GM21447 (cell line): ENCODE data around the gene MTIF3.

Experiments used
- ATAC-seq: cut with Tn5 transposase; IDR thresholded peaks from one replicate; pipeline ENCODE4 v1.9.1; 2021; ENCODE audit not compliant: unreplicated experiment

MTIF3 gene, protein sequence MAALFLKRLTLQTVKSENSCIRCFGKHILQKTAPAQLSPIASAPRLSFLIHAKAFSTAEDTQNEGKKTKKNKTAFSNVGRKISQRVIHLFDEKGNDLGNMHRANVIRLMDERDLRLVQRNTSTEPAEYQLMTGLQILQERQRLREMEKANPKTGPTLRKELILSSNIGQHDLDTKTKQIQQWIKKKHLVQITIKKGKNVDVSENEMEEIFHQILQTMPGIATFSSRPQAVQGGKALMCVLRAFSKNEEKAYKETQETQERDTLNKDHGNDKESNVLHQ

DNA sequence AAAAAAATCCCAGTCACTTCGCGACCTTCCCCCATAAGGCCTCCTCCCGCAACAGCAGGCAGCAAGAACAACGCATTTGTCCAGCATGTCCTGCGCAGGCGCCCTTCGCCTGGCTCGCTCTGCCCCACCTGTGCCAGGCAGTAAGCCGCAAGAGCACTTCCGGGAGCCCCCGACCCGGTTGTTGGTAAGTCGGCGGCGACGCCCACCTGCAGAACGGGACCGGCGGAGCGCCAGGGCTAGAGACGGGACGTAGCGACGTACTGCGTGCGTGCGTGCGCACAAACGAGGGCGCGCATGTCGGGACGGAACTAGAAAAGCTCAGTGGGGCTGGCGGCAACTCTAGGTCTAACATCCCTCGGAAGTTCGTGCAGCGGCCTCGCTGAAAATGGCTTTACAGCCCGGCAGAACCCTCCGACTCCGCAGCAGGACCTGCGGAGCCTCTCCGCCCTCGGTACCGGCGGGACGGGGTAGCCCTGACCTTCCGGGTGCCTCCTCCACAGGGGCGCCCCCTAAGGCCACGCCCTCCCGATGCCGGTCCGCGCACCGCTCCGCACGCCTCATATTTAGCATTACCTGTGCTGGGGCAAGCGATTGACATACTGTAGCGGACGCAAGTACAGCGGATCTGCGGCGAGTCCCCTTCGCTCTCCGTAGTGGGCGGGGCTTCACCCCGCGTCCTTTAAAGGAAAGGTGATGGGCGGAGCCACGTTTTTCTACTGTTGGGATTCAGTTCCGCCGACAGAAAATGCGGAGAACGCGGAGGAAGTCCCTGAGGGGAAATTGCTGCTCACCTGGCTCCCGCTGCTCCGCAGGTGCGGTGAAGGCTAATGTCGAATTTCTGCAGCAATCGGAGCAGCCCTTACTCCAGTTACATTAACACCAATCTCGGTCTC is at the start of gene MTIF3:
Gene MTIF3 (minus strand): TSS at position 629 of the 893 bp plus-strand sequence. CDS start 10,116 bp downstream, outside the sequence.
- ATAC-seq = peak; percentile 81

DNA sequence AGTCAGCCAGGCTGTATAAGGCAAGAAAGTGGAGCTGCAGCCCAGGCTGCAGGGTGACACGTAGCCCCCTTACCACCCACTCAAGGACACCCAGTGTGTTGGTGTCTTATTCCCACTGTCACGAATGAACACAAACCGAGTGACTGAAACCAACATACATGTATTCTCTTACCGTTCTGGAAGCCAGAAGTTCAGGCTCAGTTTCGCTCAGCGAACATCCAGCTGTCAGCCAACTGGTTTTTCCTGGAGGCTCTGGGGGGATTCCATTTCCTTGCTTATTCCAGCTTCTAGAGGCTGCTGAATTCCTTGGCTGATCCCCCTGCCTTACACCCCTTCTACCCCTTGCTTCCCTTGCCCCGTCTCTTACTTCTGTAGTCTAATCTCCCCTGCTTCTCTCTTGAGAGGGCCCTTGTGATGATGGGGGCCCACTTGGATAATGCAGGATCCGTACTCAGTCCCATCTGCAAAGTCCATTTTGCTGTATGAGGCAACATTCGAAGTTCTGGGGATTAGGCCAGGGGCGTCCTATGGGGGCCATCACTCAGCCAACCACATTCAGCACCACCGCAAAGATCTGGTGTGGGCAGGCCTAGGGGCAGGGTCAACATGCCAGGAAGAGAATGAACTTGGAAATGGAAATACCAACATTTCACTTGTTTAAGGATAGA is 47.3 kb upstream of the MTIF3 start:
- ATAC-seq = no peak

DNA sequence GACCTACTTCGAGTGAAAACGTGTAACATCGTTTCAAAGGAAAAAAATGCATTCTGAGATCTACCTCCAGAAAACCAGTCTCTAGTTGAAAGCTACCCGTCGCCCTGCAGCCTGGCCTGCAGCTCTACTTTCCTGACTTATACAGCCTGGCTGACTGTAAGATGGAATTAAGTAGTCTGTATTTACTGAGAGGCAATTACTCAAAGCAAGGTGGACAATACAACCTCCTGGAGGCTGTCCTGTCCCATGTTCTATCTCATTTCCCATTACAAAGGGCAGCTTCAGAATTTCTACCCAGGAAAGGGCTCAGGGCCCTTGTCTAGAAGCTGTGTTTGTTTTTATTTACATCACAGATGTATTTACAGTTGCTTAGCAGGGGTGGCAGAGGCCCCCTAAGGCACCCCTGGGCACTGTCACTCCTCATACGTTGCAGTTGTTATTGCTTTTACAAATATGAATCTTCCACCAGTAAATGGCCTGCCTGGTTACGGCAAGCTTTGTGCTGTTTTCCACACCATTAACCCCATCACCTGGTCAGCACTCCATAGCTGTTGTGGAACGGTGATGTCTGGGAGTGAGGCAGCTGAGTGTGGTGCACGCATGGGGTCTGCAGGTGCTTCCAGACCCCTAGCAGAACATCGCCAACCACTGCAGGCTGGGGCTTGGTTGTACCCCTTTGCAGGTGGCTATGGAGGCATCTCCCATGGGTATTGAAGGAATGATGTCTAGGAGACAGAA is 46.3 kb upstream of the MTIF3 start:
- ATAC-seq = no peak

DNA sequence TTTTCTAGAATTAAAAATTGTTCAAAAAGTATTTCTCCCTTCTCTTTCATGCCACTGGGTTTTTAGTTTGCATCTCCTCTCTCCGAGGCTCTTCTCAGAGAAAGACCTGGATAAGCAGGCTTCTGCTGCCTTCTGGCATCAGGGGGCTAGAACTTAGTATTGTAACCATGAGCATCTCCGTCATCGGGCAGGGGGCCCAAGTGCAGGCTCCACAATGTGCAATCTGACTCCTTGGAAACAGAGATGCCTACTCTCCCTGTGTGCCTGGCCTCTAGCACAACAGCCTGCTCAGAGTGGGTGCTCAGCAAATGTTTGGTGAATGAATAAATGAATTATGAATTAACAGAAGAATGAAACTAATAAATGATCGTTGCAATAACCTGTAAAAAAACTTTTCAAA is 45.6 kb upstream of the MTIF3 start:
- no peak for ATAC-seq

DNA sequence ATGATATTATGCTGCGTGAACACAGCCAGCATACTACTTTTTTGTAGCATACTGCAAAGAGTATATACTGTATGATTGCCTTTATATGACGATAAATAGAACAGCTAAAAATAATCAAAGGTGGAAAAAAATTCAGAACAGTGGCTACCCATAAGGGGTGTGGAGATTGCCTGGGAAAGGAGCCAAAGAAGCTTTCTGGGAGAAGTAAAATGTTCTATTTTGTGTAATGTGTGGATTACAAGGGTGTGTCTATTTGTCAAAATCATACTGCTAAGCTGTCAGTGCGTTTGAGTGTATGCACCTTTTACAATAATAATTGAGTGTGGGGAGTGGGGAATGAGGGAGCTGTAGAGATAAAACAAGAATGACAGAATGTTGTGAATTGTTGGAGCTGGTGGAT is 45.2 kb upstream of the MTIF3 start:
- ATAC-seq = no peak

DNA sequence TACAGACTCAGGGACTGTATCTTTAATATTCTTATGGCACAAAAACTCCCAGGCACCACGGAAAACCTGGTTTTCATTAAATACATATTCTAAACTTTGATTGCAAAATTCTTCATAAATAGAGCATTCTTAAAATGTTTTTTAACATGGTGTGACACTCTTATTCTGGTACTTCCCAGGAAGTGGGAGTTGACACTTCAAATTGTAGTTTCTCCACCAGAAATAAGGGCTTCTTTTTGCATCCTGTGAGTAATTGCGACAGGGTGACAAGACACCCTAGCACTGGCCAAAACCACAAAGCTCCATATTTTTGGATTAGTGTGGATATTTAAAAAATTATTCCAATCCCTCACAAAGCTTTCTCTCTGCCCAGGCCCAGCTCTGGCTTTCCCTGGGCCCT is 43.6 kb upstream of the MTIF3 start:
- no peak for ATAC-seq

DNA sequence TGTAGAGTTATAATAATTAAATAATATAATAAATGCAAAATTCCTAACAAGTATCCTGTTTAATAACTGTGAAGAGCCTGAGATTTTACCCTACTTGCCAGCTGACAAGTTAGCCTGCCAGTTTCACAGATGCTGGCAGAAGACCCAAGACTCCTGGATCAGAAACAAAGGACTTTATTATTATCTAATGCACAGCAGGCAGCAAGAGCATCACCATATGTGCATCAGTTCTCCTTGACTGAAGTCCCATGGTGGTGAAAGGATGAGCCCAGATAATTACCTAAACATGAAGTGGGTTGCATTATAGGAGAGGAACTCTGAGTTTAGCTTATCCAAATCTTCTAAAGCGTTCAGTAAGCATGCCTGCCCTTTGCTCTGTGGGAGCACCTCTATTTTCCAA is 39.1 kb upstream of the MTIF3 start:
- no peak for ATAC-seq

DNA sequence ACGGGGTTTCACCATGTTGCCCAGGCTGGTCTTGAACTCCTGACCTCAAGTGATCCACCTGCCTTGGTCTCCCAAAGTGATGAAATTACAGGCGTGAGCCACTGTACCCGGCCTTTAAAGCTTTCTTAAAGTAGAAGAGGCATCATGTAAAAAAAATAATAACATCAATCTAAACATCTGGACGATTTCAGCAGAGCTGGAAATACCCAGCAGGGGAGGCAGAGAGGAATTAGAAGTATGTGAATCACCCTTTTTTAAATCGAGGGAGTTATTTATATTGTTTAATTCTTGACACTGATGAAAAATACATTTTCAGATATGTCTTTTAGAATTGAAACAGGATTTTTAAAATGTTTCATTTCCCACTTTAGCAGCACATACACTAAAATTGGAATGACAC is 37.4 kb upstream of the MTIF3 start:
- no peak for ATAC-seq

DNA sequence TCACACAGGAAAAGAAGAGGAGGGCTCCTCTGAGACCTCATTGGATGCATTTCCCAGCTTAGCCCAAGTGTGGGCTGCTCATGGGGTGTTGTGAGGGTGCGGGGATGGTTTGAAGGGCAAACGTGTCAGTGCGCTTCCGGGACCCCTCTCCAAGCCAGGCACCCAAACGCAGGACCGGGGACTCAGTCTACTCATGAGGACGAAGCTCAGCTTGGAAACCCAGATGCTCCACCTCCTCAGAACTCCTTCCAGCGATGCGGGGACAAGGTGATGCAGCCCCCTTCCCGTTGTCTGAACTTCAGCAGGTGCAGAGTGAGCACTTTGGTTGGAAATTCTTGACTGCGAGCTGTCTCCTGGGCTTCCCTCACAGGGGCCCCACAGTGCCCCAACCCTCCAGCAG is 33.1 kb upstream of the MTIF3 start:
- no peak for ATAC-seq

DNA sequence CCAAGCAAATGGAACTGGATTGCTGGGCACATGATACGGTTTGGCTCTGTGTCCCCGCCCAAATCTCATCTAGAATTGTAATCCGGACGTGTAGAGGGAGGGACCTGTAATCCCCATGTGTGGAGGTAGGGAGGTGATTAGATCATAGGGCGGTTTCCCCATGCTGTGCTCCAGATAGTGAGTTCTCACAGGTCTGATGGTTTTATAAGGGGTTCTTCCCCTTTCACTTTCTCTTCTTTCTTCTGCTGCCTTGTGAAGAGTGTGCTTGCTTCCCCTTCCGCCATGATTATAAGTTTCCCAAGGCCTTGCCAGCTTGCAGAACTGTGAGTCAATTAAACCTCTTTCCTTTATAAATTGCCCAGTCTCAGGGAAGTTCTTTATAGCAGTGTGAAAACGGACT is 32.6 kb upstream of the MTIF3 start:
- peak; percentile 93 for ATAC-seq

DNA sequence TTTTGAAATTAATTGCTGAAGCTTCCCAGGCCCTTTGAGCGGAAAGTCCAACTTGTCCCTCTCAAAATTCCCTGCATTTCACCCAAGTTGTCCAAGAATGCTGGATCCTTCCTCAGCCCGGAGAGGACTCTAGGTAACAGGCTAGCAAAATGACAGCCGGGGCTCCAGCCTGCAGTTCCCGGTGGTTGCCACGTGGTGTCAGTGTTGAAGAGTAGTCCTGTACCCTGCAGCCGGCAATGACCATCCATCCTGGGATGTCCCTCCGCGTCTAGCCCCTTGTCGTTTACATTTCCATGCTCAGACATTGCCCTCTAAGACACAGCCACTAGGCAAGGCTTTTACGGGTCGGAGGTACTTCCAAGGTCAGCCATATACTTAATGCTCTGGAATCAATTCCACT is 31.4 kb upstream of the MTIF3 start:
- ATAC-seq = no peak

DNA sequence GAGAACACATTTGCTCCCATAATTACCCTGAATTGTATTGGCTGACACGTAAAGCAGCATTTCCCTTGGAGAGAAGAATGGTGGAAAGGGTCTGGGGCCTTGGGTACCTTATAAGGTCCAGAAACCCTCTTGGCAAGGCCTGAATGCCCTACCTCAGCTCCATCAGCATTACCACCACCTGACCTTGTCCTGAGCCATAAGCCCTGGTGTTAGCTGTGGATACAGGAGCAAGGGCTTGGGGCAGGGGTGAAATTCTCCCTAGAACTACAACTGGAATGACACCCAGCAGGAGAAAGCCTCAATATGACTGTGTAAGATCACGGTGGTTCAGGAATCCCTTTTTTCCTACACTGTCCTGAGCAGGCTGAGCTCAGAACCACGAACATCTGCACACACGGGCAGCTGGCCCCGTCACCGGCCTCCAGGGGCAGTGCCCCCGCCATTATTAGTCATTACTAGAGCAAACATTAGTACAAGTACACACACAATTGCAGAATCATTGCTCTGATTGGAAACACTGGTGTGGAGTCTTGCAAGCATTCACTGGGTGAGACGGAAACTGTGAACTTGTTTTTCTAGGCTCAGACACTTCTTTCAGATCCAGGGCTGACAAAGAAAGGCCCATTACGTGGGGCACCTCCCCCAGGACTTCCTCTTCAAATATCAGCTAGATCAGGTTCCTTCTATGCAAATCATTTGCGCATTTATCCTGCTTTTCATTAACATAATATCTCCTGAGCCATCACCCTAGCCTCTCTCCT is 26.8 kb upstream of the MTIF3 start:
- no peak for ATAC-seq

DNA sequence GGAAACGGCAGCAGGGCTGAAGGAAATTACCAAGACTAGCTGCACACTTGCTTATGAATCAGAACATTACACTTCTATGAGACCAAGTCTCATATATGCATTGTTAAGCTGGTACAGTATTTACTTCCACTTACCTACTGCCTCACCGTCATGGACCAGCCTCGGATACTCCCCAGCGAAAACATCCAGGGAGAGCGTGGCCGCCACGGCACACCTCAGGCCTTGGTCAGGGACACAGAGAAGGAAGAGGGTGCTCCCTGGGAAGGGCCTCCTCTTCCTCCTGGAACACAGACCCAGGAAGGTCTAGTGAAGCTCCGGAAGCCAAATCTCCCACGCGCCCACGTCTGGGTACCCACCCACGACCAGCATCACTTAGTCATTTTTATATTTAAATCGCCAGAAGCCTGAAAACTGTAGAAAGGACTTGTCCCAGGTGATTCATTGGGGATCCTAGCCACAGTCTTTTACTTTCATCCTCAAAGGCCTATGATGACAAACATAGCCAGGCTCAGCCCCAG is 24.4 kb upstream of the MTIF3 start:
- ATAC-seq = no peak

DNA sequence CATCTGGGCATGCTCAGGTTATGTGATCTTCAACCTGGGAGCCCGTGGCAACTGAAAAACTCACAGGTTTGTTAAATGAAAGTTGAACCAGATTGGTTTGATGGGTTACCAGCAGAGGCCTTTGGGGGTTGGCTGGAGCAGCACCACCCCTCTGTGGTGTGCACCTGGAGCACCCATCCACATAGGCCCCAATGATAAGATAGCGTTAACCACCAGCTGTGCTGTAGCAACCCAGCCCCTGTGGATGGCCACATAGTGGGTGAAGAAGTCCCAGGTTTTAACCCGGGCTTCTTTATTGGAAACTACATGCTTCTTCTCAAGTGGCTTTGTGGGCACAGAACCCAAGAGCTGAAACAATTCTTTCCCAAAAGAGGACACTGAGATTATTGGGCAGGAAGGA is 22.6 kb upstream of the MTIF3 start:
- ATAC-seq = no peak

DNA sequence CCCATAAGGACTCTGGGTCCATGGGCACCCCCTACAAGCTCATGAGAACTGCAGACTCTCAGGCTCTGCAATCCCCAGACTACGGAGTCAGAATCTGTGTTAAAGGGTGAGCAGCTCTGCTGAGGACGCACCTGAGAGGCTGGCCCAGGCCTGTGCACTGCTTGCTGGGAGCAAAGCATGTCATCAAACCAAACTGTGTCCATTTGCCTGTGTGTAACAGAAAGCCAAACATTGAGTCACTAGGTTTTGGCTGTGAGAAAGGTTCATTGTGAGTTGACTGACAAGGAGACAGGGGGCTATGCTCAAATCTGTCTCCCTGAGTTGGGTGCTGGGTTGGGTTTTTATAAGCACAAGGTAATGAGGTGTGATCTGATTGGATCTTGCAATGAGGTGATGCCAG is 22.1 kb upstream of the MTIF3 start:
- ATAC-seq = no peak

DNA sequence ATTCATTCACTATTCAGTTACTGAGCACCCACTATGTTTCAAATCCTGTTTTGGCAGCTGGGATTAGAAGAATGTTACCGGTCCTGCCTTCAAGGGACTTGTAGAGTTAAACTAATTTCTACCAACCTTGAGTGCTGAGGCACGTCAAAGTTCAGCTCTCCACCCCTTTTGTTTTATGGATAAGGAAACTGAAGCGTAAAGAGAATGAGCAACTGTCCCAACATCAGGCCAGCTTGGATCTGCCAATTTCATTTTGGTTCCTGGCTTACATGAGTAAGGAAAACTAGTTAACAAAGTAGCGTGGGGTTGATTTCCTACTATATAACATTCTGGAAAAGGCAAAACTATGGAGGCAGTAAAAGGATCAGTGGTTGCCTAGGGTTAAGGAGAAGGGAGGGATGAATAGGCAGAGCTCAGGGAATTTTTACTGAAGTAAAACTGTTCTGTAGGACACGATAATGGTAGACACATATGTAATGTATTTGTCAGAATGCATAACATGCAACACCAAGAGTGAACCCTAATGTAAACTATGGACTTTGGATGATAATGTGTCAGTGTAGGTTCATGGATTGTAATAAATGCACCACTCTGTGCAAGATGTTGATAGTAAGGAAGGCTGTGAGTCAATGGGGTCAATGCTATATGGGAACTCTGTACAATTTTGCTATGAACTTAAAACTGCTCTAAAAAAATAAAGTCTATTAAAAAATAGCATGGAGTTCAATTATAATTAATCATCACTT is 19.9 kb upstream of the MTIF3 start:
- ATAC-seq = no peak

DNA sequence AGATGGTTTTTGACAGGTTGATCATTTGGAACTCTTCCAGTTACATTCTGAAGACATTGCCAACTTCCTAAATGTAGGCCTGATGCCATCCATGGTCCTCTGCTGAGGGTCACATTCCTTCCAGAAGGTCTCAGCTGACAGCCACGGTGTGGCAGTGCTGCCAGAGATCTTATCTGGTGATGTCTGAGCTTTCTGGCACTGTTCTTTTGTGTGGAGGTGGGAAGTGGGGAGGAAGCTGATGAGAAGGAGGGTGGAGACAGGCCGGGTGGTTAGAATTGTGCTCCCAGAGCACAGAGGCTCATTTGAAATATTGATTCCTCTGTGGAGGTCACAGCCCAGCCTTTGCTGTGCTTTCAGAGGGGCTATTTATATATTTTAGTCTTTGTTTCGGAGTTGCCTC is 16.1 kb upstream of the MTIF3 start:
- no peak for ATAC-seq

DNA sequence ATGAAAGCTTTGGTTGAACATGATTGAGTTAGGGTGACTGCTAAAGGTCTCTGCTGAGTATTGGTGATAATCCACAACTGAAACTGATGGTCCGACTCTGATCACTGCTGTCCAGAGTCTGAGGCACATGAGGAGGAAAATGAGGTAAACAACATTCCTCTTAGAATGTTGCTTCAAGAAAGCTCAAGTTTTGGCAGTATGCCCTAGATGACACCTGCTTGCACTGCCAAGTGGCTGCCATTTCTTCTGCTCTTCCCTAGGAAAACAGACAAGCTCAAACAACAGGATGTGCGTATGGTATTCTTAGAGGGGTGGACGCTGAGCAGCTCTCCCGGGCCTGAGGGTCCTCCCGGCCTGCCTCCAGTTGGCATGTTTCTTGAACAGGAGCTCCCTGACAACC is 15.2 kb upstream of the MTIF3 start:
- ATAC-seq = no peak

DNA sequence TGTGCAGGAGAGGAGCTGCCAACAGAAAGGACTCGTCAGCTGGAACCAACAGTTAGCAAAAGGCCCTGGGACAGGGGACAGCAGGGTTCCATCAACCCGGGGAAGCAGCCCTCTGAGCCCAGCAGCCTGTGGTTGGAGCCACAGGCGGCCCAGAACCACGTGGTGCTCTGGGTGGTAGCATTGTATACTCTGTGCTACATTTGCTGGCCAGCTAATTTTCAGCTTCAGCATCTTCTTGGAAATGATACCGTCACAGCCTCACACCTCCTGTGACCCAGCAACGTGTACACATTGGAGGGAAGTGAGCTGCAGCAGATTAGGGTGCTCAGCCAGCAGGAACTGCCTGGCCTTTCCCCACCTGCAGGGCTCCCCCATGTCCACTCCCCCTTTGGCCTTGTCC is 13.1 kb upstream of the MTIF3 start:
- no peak for ATAC-seq
